PC-3 (cell line): ENCODE data around the gene TBC1D30.

ENCODE experiments used
- CTCF ChIP-seq: fragments of 300-600 bp; sonication (generic); conservative IDR thresholded peaks from 2 replicates; pipeline ENCODE4 v1.5.1; 2017; ENCODE audit warnings: antibody characterized with exemption, low read depth, mild to moderate bottlenecking, low read length
- EZH2 ChIP-seq: fragments of 300-600 bp; sonication (generic); IDR thresholded peaks from one replicate; pipeline ENCODE4 v1.6.1; 2017; ENCODE audit warnings: antibody characterized with exemption, mild to moderate bottlenecking, low read length; ENCODE audit not compliant: unreplicated experiment
- EZH2phosphoT487 ChIP-seq: fragments of 300-600 bp; sonication (generic); IDR thresholded peaks from 2 replicates; pipeline ENCODE4 v1.6.1; 2018; ENCODE audit warnings: mild to moderate bottlenecking, antibody characterized with exemption, low read length, borderline replicate concordance

- TF ChIP-seq EZH2: no peak
- no peak for TF ChIP-seq CTCF
- no peak for TF ChIP-seq EZH2phosphoT487
Measured at GRCh38 chr12:64791036-64791435, 33.4 kb upstream of the TBC1D30 start.
